Activated naive CD8-positive, alpha-beta T cell treated with anti-CD3 and anti-CD28 coated beads, Interleukin-2, amount 50 U/mL, for 16 hours (primary cell): ENCODE measurements around the gene G0S2.

Experiments
- DNase-seq: peaks from one replicate; pipeline ENCODE4 v3.0.0-alpha.2; 2020; ENCODE audit warnings: low read depth, low spot score

G0S2 gene

GRCh38 chr1:209648346-209648745 is 26.9 kb upstream of the G0S2 start:
- DNase-seq = no peak

- no peak for DNase-seq
Observed at GRCh38 chr1:209648931-209649776, 26.1 kb upstream of the G0S2 start.

GRCh38 chr1:209650454-209650853 is 24.8 kb upstream of the G0S2 start:
- no peak for DNase-seq

GRCh38 chr1:209651138-209651587 is 24.0 kb upstream of the G0S2 start:
- no peak for DNase-seq

GRCh38 chr1:209652121-209652735 is 23.0 kb upstream of the G0S2 start, which contains the start of gene LAMB3:
TSS of gene LAMB3 (minus strand) at chr1:209652425. CDS start at chr1:209650944, 1,481 bp downstream.
- DNase-seq = no peak

GRCh38 chr1:209652873-209653401 is 22.3 kb upstream of the G0S2 start:
- DNase-seq = no peak

- no peak for DNase-seq
Observed at GRCh38 chr1:209653915-209654351, 21.3 kb upstream of the G0S2 start.

GRCh38 chr1:209655411-209656231 is 19.6 kb upstream of the G0S2 start:
- no peak for DNase-seq

GRCh38 chr1:209657140-209657879 is 17.9 kb upstream of the G0S2 start:
- DNase-seq = no peak

GRCh38 chr1:209657918-209658317 is 17.3 kb upstream of the G0S2 start:
- DNase-seq = no peak

- DNase-seq = no peak
Observed at GRCh38 chr1:209659909-209660308, 15.3 kb upstream of the G0S2 start.

GRCh38 chr1:209661071-209661470 is 14.1 kb upstream of the G0S2 start:
- DNase-seq = no peak

GRCh38 chr1:209662879-209663327 is 12.3 kb upstream of the G0S2 start:
- no peak for DNase-seq

GRCh38 chr1:209667103-209667502 is 8.1 kb upstream of the G0S2 start:
- no peak for DNase-seq

GRCh38 chr1:209667708-209668107 is 7.5 kb upstream of the G0S2 start:
- no peak for DNase-seq

GRCh38 chr1:209670441-209671082 is 4.7 kb upstream of the G0S2 start:
- DNase-seq = no peak

- DNase-seq = no peak
Observed at GRCh38 chr1:209672705-209673630, 2.2 kb upstream of the G0S2 start.

- no peak for DNase-seq
Observed at GRCh38 chr1:209673631-209674417, 1.4 kb upstream of the G0S2 start.
